NCI-H146 treated with DMSO at 0.1 percent for 48 hours (cell line): ENCODE measurements around the gene SLC25A43.
"Not testable (repeated sequence)": the region's sequence is repeated elsewhere in the genome, so short reads cannot be mapped to it uniquely, and the experiment has no call there.

Source experiments
- DNase-seq: peaks from one replicate; lab custom pipeline; 2025; ENCODE audit not compliant: unreplicated experiment; lab: John Stamatoyannopoulos, UW

Gene SLC25A43

DNA sequence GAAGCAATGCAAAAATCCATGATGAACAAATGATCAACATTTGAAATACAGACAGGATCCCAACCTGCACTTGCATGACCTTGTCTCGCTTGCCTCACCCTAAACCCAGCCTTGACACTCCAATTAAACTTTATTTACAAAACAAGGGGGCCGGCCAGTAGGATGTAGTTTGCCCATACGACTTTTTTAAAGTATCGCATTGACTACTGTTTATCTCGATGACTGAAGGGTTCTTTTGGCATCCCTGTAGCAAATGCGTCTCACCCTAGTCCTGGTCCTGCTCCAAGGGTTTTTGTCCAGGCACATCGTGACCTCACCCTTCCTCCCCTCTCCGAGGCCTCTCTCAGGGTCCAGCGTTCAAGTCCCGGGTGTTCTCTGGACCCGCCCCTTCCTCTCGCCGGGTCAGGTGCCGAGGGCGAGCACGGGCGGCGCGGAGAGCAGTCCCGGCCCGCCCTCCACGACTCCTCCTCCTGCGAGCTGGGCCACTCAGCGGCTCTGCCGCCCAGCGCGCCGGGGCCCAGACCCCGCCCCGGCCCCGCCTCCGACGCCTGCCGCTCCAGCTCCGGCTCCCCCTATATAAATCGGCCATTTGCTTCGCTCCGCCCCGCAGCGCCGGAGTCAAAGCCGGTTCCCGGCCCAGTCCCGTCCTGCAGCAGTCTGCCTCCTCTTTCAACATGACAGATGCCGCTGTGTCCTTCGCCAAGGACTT, 68.9 kb downstream of the SLC25A43 start, which contains the start of gene SLC25A5:
Gene SLC25A5, plus strand, starts transcription at position 603 of the 709 bp plus-strand sequence. Its CDS starts 72 bp downstream, at position 675.
- DNase-seq, result peak; percentile 59

DNA sequence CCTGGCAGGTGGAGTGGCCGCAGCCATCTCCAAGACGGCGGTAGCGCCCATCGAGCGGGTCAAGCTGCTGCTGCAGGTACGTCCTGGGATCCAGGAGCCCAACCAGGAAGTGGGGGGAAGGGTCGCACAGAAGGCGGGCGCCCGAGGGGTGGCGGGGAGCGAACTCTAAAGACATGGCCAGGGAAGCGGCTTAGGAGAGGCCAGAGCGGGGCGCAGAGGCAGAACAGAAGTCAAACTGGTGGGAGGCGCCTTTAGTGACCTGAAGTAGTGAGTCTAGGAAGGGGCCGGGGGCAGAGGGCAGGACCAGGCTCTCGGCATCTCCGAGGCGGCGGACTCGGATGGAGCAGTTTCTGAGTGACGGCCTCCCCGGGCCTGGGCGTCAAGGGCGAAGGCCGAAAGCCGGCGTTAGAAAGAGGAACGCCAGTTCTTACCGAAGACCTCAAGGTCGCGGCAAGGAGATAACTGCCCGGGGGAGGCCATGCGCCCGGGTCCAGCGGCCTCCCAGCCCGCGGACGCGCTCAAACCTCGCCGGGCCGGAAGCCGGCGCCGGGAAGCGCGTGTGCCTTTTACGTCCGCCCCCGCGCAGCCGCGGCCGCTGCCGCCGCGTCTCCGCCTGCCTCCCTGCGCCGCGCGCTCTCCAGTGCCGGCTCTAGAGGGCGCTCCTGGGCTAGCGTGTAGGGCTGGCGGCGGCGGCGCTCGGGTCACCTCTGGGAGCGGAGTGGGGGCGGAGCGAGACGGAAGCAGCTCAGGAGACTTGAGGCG, 69.6 kb downstream of the SLC25A43 start:
- peak; percentile 45 for DNase-seq

- no peak for DNase-seq
Observed at GRCh38 chrX:119469313-119469635, 70.1 kb downstream of the SLC25A43 start.

DNA sequence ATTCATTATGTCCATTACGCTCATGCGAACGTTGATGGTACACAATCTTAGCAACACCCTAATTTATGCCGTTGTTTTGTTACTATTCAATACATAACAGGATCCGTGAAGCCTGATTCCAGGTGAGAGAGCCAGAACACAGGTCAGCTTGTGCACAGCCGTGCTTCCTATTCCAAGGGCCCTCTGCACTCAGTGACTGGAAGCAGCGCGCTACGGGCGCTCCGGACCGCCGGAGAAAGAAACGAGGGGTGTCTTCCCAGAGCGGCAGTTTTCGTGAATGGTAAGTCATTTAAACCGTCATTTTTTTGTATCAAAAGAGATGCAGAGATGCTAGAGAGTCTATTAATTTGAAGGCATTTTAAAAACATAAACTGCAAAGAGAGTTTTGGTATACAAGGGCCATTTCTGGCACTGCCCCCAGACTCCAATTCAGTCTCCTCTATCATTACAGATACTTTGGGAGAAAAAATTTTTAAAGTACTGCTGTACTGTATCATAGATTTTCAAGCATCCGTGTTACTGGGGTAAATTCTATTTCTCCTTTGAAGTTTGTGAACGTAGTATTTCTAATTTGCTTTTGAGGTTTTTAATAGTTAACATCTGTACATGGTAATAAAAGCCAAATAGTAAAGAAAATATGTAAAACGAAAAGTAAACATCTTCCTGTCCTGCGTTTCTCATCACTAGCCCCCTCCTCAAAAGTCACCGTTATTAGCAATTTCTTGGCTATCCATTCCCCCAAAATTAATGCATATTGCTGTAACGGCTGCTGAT, 75.7 kb downstream of the SLC25A43 start:
- DNase-seq, result no peak

GRCh38 chrX:119475389-119476101, 76.4 kb downstream of the SLC25A43 start:
- DNase-seq, result no peak

- DNase-seq, result no peak
Observed at GRCh38 chrX:119477812-119478232, 78.7 kb downstream of the SLC25A43 start.

DNA sequence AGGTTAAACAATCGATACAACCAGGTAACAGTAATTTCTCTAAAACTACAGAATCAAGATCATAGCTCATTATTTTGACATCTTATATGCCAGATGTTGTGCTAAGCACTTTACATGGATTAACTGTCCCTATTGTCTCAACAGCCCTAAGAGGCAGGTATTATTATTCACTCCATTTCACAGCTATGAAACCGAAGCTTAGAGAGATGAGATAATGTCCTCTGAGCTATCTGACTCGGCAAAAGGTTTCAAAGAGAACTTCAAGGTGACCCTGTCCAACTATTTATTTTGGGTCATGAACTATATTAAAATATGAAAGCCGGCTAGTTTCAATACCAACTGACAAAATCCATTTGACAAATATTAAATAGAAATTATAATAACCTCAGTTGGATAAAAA, 79.4 kb downstream of the SLC25A43 start:
- DNase-seq, result no peak

- no peak for DNase-seq
Observed at GRCh38 chrX:119479845-119480244, 80.7 kb downstream of the SLC25A43 start.

- DNase-seq, result no peak
Observed at GRCh38 chrX:119481323-119481801, 82.2 kb downstream of the SLC25A43 start.

DNA sequence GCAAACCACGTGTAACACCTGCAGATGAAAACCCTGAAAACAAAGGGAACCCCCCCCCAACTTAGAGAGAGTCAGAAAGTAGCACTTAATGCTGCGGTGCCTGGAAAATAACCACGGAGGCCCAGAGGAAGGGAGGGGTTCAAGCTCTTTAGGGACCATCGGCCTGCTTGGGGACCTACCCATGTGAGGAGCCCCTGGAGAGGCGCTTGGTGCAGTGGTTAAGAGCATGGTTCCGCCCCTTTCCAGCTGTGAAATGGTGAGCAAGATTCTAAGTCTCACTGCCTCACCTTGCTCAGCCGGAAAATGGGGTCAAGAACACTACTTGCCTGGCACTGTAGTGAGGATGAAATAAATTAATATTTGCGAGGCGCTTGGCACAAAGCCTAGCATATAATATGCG, 82.9 kb downstream of the SLC25A43 start:
- DNase-seq, result no peak

- DNase-seq, result peak; percentile 44
Observed at GRCh38 chrX:119482481-119483480, 83.6 kb downstream of the SLC25A43 start.

DNA sequence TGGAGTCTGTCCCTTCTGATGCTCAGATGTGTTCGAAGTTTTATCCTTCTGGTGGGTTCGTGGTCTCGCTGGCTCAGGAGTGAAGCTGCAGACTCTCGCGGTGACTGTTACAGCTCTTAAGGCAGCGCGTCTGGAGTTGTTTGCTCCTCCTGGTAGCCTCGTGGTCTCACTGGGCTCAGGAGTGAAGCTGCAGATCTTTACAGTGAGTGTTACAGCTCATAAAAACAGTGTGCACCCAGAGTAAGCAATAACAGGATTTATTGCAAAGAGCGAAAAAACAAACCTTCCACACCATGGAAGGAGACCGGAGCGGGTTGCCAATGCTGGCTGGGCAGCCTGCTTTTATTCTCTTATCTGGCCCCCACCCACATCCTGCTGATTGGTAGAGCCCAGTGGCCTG, 87.6 kb downstream of the SLC25A43 start:
- DNase-seq, result no peak

GRCh38 chrX:119487766-119488165, 88.6 kb downstream of the SLC25A43 start:
- DNase-seq, result not testable (repeated sequence)

- DNase-seq, result peak; percentile 21
Observed at GRCh38 chrX:119488749-119489148, 89.6 kb downstream of the SLC25A43 start.

- DNase-seq, result no peak
Observed at GRCh38 chrX:119489212-119490074, 90.3 kb downstream of the SLC25A43 start.

DNA sequence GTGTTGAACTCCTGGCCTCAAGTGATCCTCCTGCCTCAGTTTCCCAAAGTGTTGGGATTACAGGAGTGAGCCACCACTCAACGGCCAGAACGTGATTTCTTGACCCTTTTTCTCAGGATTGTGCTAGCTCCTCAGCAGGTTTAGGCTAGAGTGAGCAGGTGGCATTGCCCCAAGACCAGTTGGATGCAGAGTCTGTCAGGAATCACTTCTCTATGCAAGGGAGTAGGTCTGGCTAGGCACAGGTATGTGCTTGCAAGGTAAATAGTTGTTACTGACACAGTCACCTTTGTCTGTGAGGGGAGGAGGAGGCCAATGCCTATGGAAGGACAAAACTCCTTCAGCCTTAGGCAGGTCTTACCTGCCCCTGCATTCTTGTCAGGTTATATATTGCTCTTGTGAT, 93.3 kb downstream of the SLC25A43 start:
- DNase-seq, result no peak

- not testable (repeated sequence) for DNase-seq
Observed at GRCh38 chrX:119493851-119494495, 94.8 kb downstream of the SLC25A43 start.
